C1 segment of cervical spinal cord (tissue), 14 donors: ENCODE measurements around the gene MPC2.

Experiments
- DNase-seq, 14 donors: peaks; one replicate each; lab custom pipeline; 2025; lab: John Stamatoyannopoulos, UW

The MPC2 gene

DNA sequence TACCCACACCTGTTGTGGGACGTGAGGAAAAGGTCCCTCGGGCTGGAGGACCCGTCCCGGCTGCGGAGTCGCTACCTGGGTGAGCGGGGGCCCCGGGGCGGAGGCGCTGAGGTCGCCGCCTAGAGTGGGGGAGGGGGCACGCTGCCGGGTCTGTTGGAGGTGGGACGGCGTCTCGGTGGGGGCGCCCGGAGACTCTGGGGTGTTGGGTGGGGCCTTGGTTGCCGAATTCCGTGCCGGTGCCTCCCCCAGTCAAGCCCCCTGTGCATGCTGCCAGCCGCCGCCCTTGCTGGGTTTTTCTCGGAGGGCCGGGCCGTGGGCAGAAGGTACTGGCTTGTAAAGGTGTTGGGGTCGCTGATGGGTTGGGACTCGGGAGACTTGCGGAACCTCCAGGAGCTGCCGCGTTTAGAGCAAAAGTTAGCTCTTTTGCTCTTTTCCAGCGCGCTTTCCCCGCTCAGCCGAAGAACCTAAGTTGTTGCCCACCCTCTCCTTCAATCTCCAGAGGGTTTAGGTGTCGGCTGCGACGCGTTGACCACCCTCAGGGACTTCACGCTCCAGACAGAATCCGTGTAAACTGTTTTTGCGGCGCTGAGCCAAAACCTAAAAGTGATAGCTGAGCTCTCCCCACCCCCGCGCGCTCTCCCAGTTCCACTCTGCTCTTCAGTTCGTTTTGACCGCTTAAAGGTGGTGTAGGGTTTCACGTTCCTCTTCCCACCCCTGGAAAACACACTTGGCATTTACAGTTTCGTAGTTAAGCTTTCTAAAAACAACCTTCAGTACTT is at the start of gene MPC2:
Gene MPC2 (minus strand): TSS at position 143 of the 779 bp plus-strand sequence. CDS start 1,231 bp downstream, outside the sequence.
- DNase-seq = peak in 12 of 14 donors; percentile 15 to 78 (median 54)

GRCh38 chr1:167984886-167985489 is 48.1 kb upstream of the MPC2 start:
- no peak for DNase-seq

- DNase-seq = no peak
Observed at GRCh38 chr1:167983797-167984420, 47.0 kb upstream of the MPC2 start.

DNA sequence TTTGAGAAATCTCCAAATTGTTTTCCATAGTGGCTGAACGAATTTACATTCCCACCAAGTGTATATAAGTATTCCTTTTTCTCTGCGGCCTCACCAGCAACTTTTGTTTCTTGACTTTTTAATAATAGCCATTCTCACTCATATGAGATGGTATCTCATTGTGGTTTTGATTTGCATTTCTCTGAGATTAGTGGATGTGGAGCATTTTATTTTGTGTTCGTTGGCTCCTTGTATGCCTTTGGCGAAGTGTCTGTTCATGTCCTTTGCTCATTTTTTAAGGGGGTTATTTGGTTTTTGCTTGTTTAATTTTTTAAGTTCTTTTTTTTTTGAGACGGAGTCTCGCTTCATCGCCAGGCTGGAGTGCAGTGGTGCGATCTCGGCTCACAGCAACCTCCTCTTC is 45.1 kb upstream of the MPC2 start:
- no peak for DNase-seq

DNA sequence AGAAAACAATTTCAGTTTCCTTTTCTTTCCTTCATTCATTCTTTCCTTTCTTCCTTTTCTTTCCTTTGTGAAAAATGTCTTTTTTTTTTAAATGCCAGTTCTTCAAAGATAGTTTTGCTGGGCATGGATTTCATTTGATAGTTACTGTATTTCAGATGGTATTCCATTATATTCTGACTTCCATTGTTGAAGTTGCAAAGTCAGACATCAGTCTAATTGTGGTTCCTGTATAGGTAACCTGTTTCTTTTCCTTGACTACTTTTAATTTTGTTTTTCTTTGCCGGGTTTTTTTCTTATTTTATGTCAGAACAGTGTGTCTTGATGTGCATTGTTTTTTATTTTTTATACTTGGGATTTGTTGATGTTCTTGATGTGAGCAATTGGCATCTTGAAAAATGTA is 40.4 kb upstream of the MPC2 start:
- DNase-seq = no peak

GRCh38 chr1:167974698-167975097 is 37.8 kb upstream of the MPC2 start:
- DNase-seq = no peak

DNA sequence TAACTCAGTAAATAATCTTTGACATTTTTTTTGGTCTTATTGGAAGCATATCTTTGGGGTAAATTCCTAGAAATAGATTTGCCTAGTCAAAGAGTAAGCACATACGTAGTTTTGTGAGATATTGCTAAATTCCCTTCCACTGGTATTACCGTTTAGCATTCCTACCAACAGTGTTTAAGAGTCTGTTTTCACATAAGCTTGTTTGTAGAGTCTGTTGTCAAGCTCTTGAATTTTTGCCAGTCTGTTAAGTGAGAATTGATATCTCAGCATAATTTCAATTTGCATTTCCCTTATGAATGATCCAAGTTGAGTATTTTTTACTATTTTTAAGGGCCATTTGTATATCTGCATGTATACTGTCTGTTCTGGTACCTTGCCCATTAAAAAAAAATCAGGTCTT is 37.0 kb upstream of the MPC2 start:
- no peak for DNase-seq

- no peak for DNase-seq
Observed at GRCh38 chr1:167968569-167968968, 31.7 kb upstream of the MPC2 start.

- DNase-seq = no peak
Observed at GRCh38 chr1:167966050-167966449, 29.2 kb upstream of the MPC2 start.

DNA sequence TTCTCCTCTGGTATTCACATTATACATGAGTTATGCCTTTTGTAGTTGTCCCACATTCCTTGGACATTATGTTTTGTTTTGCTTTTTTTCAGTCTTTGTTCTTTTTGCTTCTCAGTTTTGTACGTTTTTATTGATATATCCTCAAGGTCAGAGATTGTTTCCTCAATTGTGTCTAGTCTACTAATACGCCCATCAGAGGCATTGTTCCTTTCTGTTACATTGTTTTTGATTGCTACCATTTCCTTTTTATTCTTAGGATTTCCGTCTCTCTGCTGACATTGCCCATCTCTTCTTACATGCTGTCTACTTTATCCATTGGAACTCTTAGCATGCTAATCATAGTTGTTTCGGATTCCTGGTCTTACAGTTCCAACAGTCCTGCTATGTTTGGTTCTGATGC is 27.8 kb upstream of the MPC2 start:
- DNase-seq = no peak

- no peak for DNase-seq
Observed at GRCh38 chr1:167957710-167958109, 20.8 kb upstream of the MPC2 start.

GRCh38 chr1:167955915-167956314 is 19.0 kb upstream of the MPC2 start:
- DNase-seq = no peak

DNA sequence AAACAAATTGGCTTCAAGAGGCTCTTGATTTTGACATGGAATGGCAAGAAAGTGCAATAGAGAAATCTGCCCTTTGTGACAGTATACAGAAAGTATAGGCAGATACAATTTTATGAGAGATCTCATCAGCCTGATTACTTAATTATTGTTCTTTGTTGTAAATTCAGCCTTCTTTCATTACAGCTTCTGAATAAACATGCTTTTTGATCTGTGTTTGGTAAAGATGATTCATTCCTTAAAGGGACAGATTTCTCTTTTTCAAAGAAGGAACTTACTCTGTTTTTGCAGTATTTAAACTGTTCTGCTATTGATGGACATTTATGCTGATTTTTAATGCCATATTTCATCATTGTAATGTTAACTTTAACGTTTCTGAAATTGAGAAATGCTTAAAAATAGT is 13.7 kb upstream of the MPC2 start:
- no peak for DNase-seq

DNA sequence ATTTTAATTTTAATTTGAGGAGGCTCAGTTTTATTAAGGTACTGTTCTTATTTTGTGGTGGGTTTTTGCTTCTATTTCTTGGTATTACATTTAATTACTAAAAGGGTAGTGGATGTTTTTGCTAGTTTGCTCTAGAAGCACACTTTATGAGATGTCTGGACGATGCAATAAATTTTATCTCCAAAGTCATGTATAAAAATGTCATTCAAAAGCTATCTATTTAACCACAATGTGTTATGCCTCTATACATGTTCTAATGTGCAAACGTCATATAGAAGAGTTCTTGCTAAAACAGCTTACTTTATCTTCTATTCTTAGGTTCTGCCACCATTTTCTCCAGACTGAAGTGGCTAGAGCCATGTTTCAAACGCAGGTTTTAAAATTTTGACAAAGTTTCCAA is 12.9 kb upstream of the MPC2 start:
- DNase-seq = no peak

GRCh38 chr1:167947733-167948132 is 10.9 kb upstream of the MPC2 start:
- DNase-seq = no peak

DNA sequence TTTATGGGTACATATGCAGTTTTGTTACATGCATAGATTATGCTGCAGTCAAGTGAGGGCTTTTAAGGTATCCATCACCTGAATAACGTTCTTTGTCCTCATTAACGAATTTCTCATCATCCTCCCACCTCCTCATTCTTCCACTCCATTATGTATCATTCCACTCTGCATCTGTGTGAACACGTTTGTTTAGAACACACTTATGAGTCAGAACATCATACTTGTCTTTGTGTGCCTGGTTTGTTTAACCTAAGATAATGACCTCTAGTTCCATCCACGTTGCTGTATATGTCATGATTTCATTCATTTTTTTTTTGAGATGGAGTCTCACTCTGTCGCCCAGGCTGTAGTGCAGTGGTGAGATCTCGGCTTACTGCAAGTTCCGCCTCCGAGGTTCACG is 6.7 kb upstream of the MPC2 start:
- DNase-seq = no peak

GRCh38 chr1:167940264-167940663 is 3.4 kb upstream of the MPC2 start:
- no peak for DNase-seq

DNA sequence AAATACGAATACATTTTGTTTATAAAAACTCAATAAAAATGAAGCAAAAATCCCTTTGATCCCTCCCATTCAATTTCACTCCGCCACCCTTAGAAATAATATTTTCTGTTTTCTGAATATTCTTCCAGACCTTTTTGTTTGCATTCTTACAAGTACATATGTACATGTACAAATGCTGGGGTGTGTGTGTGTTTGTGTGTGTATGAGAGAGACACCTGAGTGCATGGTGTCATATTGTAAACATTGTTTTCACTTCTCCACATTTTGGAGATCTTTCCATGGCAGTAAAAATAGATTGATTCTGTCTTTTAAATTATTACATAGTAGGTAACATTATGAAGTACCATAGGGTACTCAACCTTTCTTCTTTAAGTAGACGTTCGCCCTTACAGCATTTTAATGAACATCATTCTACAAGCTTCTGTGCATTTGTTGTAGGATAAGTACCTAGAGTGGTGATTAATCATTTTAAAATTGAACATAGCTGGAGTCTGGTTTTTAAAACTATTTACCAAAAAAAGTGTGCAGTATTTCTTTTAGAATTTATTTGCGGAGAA is 1.3 kb upstream of the MPC2 start:
- DNase-seq = no peak

GRCh38 chr1:167937709-167938010 is 788 bp upstream of the MPC2 start:
- DNase-seq = no peak

DNA sequence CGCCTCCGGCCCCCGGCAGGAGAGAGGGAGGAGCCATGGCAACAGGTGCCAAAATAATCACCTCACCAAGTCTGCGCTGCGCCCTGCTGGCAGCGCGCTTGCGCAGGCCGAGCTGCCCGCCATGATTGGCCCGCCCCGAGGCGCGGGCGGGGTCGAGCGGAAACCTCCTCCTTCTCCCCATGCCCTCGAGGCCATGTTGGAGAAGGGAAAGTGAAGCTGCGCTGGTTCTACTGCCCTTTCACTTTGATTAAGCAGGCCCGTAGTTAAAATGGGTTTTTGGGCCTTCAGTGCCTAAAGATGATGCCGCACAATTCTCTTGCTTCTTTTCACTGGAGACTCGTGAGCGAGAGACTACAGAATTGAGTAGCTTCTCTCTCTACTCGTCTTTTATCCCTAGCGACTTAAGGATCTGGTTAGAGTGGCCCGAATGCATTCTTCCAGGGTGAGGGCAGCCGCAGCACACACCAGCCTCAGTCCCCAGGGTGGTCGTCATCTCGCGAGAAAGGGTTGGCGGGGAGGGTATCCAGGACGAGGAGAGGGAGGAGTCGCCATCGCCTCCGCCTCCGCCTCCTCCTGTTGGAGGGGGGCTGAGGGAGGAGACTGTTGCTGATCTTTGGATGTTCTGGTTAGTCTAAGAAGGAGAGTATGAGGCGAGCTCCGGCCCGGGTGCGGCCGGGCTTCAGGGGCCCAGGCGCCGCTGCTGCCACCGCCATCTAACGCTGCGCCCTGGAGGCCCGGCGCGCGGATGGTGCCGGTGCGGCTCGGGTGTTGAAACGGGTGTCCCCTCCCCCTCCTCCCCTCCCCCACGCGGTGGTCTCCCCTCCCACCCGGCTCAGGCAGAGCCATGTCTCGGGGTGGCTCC is 573 bp downstream of the MPC2 start, which contains the start of gene DCAF6:
Gene DCAF6 (plus strand): TSS at position 616 of the 862 bp plus-strand sequence. CDS start 229 bp downstream, at position 845.
- DNase-seq = peak; percentile 75 to 99 (median 97)

GRCh38 chr1:167935216-167936067 is 1.4 kb downstream of the MPC2 start:
- peak in 6 of 14 donors; percentile 39 to 60 (median 57) for DNase-seq
